Activated T-helper 2 cell treated with anti-CD3 and anti-CD28 coated beads, Interferon-gamma antibody, Interleukin-2, Interleukin-4, amounts not matched to agents 10 μg/mL and 5 μg/mL and 100 μg/mL, durations not matched to agents 14 hours and 24 hours and 36 hours (primary cell): ENCODE data around the gene SHANK2. TPM values are rescaled to one million over a fixed set of nuclear protein-coding genes. Genes with fewer than 3 reads are reported as not detected.

Experiments
- DNase-seq: peaks from one replicate; pipeline ENCODE4 v3.0.0; 2021; ENCODE audit warnings: low spot score
- H3K27ac Mint-ChIP-seq: one replicate; pipeline ENCODE4 v1.8.0; 2021; ENCODE audit warnings: mixed read lengths
- H3K27me3 Mint-ChIP-seq: one replicate; pipeline ENCODE4 v1.8.0; 2021; ENCODE audit warnings: low read depth, mixed read lengths
- H3K36me3 Mint-ChIP-seq: one replicate; pipeline ENCODE4 v1.8.0; 2021; ENCODE audit warnings: low read depth, mixed read lengths
- H3K4me1 Mint-ChIP-seq: one replicate; pipeline ENCODE4 v1.8.0; 2021; ENCODE audit warnings: low read depth, mixed read lengths
- H3K4me3 Mint-ChIP-seq: one replicate; pipeline ENCODE4 v1.8.0; 2021; ENCODE audit warnings: low read depth, mild to moderate bottlenecking, moderate library complexity, mixed read lengths
- H3K9me3 Mint-ChIP-seq: one replicate; pipeline ENCODE4 v1.8.0; 2021; ENCODE audit warnings: mixed read lengths
- intact Hi-C: fragments of 100-400 bp; cut with micrococcal nuclease; formaldehyde crosslinking; loops from one replicate; pipeline ENCODE4 v1.15.1; 2023
- total RNA-seq: library from RNA; stranded (reverse); gene quantifications from 2 replicates; pipeline ENCODE4 v1.2.3, GENCODE V29; 2022

SHANK2 gene
- total RNA-seq, 1 donor from 2014 or later: not detected

DNA sequence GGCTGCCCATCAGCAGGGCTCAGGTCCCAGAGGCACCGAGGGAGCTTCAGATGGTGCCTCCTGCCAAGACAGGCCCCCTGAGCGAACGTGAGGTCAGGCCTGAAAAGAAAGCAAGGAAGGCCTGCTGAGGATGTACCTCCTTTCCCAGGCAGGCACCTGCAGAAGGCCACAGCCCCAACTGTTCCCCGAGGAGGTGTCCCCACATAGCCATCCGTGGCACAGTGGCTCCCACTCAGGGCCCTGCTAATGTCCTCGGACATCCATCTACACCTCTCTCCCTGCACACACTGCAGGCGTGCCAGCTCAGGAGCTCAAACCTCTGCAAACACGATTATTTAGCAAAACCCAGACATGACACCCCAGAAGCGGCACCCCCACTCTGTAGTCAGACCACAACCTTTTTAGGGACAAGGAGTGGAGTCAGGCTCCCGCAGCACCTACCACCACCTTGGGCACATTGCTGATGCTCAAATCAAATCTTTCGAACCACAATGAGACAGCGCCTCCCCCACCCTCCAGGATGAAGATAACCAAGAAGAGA is 36.9 kb downstream of the SHANK2 start:
- Mint-ChIP-seq H3K9me3 (no peaks in the 10 kb centered on the region), H3K4me3 (no peak overlapping the region), H3K36me3 (no peaks in the 10 kb centered on the region), H3K27me3 (no peaks in the 10 kb centered on the region), H3K27ac (no peak overlapping the region), H3K4me1 (no peaks in the 10 kb centered on the region)
- intact Hi-C loops: no loop called here
- DNase-seq: no peak

GRCh38 chr11:71214553-71215424 is 37.6 kb downstream of the SHANK2 start:
- intact Hi-C loops: no loop called here
- Mint-ChIP-seq H3K4me3 (no peak overlapping the region), H3K27ac (no peak overlapping the region), H3K4me1 (no peaks in the 10 kb centered on the region), H3K9me3 (no peaks in the 10 kb centered on the region), H3K36me3 (no peaks in the 10 kb centered on the region), H3K27me3 (no peaks in the 10 kb centered on the region)
- no peak for DNase-seq

DNA sequence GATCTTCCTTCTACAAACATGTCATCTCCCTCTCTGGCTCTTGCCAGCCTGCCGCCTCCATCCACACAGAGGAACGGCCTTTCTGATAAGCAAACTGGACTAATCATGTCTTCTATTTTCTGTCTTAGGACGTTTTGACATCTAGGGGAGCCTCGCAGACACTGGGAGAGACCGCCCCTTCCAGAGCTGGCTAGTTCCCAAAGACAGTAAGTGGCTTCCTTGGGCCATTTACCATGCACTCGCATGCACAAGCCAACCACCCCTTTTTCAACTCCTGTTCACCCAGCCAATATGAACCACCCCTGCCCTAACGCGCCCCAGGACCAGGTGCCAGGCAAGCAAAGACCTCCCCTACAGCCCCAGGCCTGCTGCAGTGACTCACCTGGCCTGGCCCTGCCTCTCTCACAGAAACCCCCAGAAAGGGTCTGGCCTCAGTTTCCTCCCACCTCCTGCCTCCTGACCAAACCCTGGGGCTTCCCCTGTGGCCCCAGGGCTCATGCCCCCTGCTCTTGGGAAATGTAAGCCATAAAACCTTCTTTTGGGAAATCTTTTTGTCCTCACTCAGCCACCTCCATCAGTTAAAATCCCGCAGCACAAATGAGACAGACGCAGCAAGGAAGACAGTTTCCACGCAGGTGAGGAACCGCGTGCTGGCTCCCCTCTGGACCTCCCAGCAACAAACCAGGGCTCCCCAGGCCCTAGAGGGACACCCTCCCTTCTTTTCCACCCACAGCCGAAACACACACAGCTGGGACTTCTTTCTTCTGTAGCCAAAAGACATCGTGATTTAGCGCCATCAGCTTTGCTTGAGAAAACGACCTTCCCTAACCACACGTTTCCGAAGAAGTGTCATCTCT is 38.5 kb downstream of the SHANK2 start:
- intact Hi-C loops: no loop called here
- no peak overlapping the region for H3K27ac Mint-ChIP-seq
- H3K27me3 Mint-ChIP-seq: no peaks in the 10 kb centered on the region
- no peak overlapping the region for H3K4me3 Mint-ChIP-seq
- no peak for DNase-seq
- H3K9me3 Mint-ChIP-seq: no peaks in the 10 kb centered on the region
- no peaks in the 10 kb centered on the region for H3K4me1 Mint-ChIP-seq
- H3K36me3 Mint-ChIP-seq: no peaks in the 10 kb centered on the region

- DNase-seq: no peak
- Mint-ChIP-seq H3K4me1 (no peaks in the 10 kb centered on the region), H3K9me3 (no peaks in the 10 kb centered on the region), H3K27ac (no peak overlapping the region), H3K27me3 (no peaks in the 10 kb centered on the region), H3K4me3 (no peak overlapping the region), H3K36me3 (no peaks in the 10 kb centered on the region)
- intact Hi-C loops: no loop called here
Measured at GRCh38 chr11:71212871-71213559, 39.4 kb downstream of the SHANK2 start.

- no peaks in the 10 kb centered on the region for H3K9me3 Mint-ChIP-seq
Measured at GRCh38 chr11:71211631-71212030, 40.7 kb downstream of the SHANK2 start.

GRCh38 chr11:71210861-71211260 is 41.5 kb downstream of the SHANK2 start:
- H3K27ac Mint-ChIP-seq: no peak overlapping the region
- DNase-seq: no peak
- H3K27me3 Mint-ChIP-seq: no peaks in the 10 kb centered on the region
- H3K9me3 Mint-ChIP-seq: no peaks in the 10 kb centered on the region
- no peaks in the 10 kb centered on the region for H3K4me1 Mint-ChIP-seq
- no peaks in the 10 kb centered on the region for H3K36me3 Mint-ChIP-seq
- intact Hi-C loops: no loop called here
- no peak overlapping the region for H3K4me3 Mint-ChIP-seq

More at GRCh38 chr11:71211631-71212030, 40.7 kb downstream of the SHANK2 start:
- no peaks in the 10 kb centered on the region for H3K27me3 Mint-ChIP-seq
- H3K4me1 Mint-ChIP-seq: no peaks in the 10 kb centered on the region
- DNase-seq: no peak
- H3K36me3 Mint-ChIP-seq: no peaks in the 10 kb centered on the region
- H3K27ac Mint-ChIP-seq: no peak overlapping the region
- intact Hi-C loops: no loop called here
- H3K4me3 Mint-ChIP-seq: no peak overlapping the region

- DNase-seq: no peak
- Mint-ChIP-seq H3K36me3 (no peaks in the 10 kb centered on the region), H3K27me3 (no peaks in the 10 kb centered on the region), H3K27ac (no peak overlapping the region), H3K9me3 (no peaks in the 10 kb centered on the region), H3K4me3 (no peak overlapping the region), H3K4me1 (no peaks in the 10 kb centered on the region)
- intact Hi-C loops: no loop called here
Measured at GRCh38 chr11:71209656-71210055, 42.7 kb downstream of the SHANK2 start.

DNA sequence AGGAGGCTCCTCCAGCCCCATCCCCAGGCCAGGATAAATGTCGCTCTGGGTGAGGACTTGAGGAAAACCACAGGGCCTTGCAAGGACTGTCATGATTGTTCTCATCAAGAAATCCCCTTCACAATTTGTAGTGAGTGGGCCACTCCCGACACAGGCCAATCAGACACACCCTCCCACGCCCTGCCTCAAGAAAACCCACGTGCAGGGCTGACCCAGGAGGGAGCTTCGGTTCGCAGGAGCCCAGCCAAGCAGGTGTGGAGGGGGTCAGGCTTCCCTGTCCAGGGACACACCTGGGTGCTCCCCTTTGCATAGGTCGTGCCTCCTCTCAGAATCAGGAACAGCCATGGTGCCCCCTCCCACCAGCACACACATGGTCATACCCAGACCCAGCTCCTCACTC is 43.2 kb downstream of the SHANK2 start:
- H3K4me1 Mint-ChIP-seq: no peaks in the 10 kb centered on the region
- no peaks in the 10 kb centered on the region for H3K27me3 Mint-ChIP-seq
- H3K36me3 Mint-ChIP-seq: no peaks in the 10 kb centered on the region
- intact Hi-C loops: no loop called here
- no peaks in the 10 kb centered on the region for H3K9me3 Mint-ChIP-seq
- H3K4me3 Mint-ChIP-seq: no peak overlapping the region
- H3K27ac Mint-ChIP-seq: no peak overlapping the region
- DNase-seq: no peak

- no peaks in the 10 kb centered on the region for H3K4me1 Mint-ChIP-seq
Measured at GRCh38 chr11:71208011-71208774, 44.2 kb downstream of the SHANK2 start.

DNA sequence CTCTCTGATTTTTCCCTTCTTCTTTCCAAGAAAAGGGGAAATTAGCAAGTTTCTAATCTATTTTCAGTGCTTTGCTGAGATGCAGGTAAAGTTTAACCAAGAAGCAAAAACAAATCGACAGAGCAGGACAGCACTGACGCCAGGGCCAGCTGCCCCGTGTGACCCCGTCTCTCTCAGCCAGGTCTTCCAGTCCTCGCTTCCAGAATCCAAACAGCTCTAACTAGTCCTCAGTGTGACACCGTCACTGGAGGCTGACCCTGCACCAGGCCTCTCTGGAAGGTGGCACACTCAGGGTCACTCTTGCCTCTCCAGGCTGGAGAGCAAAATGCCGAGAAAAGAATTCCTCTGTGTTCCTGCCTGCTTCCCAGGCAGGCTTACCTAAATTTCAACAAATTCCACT is 44.8 kb downstream of the SHANK2 start:
- no peaks in the 10 kb centered on the region for H3K36me3 Mint-ChIP-seq
- no peak for DNase-seq
- intact Hi-C loops: no loop called here
- H3K4me1 Mint-ChIP-seq: no peaks in the 10 kb centered on the region
- H3K27me3 Mint-ChIP-seq: no peaks in the 10 kb centered on the region
- H3K9me3 Mint-ChIP-seq: no peaks in the 10 kb centered on the region
- no peak overlapping the region for H3K4me3 Mint-ChIP-seq
- no peak overlapping the region for H3K27ac Mint-ChIP-seq

More at GRCh38 chr11:71208011-71208774, 44.2 kb downstream of the SHANK2 start:
- no peak for DNase-seq
- H3K27ac Mint-ChIP-seq: no peak overlapping the region
- no peaks in the 10 kb centered on the region for H3K27me3 Mint-ChIP-seq
- H3K36me3 Mint-ChIP-seq: no peaks in the 10 kb centered on the region
- intact Hi-C loops: no loop called here
- H3K4me3 Mint-ChIP-seq: no peak overlapping the region
- no peaks in the 10 kb centered on the region for H3K9me3 Mint-ChIP-seq

- Mint-ChIP-seq H3K27me3 (no peaks in the 10 kb centered on the region), H3K4me3 (no peak overlapping the region)
- intact Hi-C loops: no loop called here
Measured at GRCh38 chr11:71206186-71206585, 46.2 kb downstream of the SHANK2 start.

More at GRCh38 chr11:71206186-71206585, 46.2 kb downstream of the SHANK2 start:
- H3K27ac Mint-ChIP-seq: no peak overlapping the region
- no peaks in the 10 kb centered on the region for H3K4me1 Mint-ChIP-seq
- no peaks in the 10 kb centered on the region for H3K9me3 Mint-ChIP-seq
- DNase-seq: no peak
- H3K36me3 Mint-ChIP-seq: no peaks in the 10 kb centered on the region
